Activated CD8-positive, alpha-beta memory T cell treated with anti-CD3 and anti-CD28 coated beads, Interleukin-2, amount 50 U/mL, for 48 hours (primary cell): ENCODE data around the gene GPR108.

ENCODE experiments used
- DNase-seq: peaks from one replicate; pipeline ENCODE4 v3.0.0-alpha.2; 2020

The GPR108 gene

DNA sequence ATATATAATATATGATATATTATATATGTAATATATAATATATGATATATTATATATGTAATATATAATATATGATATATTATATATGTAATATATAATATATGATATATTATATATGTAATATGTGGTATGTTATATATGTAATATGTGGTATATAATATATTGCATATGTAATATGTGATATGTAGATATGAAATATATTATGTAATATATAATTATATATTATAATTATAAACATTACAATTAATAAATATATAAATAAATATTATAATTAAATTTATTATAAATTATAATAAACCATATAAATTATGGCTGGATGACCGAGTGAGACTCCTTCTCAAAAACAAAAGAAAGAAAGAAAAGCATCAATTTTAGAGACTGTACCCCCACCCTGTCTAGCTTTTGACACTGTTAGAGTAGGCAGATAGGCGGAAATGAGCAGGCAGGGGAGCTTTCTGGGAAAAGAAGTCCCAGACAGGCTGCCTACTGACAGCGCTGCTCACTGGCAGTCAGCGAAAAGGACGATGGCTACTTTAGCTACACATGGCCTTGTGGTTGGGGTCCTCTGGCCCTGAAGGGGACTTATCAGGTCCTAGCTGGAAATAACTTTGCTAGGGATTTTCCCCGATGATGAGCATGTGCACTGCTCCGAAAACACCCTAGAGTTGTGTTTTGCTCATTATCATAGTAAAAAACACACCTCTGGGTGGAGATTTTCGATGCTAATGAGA, 36.6 kb downstream of the GPR108 start:
- DNase-seq, result no peak

- no peak for DNase-seq
These were observed 37.4 kb downstream of the GPR108 start for GRCh38 chr19:6699935-6700334.

GRCh38 chr19:6697291-6697690, 40.1 kb downstream of the GPR108 start:
- no peak for DNase-seq

DNA sequence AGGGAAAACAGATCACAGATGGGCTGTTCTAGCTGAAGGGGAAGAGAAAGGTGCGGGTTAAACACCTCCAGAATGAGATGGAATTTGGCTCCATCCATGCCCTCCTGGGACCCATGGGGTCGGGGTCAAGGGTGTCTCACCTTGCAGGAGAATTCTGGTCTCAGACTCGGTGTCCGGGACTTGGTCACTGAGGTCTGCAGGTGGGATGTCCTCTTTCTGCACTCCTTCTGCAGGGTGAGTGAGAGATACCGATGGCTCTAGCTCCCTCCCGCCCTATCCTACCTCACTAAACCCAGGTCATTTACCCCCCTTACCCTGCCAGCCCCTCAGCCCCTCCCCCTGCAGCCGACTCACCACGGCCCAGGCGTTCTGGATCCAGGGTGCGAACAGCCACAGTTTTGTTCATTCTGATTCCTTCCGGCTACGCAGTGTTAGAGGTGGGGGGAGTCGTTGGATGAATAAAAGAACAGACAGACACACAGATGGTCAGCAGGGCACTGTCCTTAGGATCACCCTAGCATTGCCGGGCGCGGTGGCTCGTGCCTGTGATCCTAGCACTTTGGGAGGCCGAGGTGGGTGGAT, 41.0 kb downstream of the GPR108 start:
- DNase-seq, result no peak

- DNase-seq, result no peak
These were observed 43.1 kb downstream of the GPR108 start for GRCh38 chr19:6694147-6694815.

DNA sequence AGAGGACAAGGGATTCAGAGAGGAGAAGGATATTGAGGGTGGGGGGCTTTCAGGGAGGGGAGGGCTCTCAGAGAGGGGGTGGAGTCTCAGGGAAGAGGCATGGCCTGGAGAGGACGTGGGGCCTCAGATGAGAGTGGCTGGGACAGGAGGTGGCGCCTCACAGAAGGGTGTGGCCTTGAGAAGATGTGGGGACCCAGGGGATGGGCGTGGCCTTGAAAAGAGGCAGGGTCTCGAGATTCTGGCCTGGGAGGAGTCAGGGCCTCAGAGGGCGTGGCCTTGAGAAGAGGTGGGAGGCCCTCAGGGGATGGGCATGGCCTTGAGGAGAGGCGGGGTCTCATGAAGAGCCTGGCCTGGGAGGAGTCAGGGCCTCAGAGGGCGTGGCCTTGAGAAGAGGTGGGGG, 43.7 kb downstream of the GPR108 start:
- DNase-seq, result no peak

DNA sequence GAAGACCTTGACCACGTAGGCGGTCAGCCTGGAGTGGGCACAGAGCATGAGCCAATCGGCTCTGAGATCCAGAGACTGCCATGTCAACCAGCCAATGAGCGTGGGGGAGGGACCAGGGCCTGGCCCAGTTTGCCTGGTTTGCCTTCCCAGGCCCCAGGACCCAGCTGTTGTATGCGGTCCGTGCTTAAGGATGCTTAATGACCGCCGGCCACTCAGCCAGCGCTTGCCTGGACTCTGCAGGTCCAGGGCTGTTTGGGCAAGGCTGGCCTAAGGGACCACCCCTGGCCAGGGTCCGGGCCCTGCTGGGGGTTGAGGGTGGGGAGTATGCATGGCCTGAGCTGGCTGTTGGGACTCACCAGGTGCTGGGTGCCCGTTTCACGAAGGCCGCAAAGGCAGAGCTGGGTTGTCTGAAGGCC, 44.3 kb downstream of the GPR108 start:
- no peak for DNase-seq

DNA sequence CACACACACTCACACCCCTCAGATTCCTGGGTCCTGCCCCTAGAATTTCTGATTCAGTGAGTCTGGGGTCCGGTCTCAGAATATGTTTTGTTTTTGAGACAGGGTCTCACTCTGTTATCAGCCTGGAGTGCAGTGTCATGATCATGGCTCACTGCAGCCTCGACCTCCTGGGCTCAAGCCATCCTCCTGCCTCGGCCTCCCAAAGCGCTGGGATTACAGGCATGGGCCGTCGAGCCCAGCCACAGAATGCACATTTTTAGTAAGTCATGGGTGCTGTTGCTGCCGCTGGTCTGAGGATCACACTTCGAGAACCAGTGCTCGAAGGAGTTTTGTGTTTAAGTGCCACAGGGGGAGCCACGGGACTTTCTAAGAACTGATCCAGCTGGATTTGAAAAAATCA, 45.4 kb downstream of the GPR108 start:
- no peak for DNase-seq

DNA sequence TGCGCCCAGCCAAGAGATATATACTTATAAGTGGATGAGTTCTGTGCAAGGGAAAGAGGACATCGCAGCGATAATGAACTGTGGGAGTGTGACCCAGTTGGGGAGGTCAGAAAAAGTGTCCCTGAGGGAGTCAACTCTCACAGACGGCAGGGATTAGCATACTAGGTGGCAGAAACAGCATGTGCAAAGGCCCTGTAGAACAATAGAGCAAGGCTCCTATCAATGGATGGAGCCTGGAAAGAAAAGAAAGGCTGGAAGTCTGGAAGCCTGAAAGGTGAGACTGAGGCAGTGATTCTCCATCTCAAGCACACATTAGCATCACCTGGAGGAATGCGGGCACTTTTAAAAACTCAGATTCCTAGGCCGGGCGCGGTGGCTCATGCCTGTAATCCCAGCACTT, 46.0 kb downstream of the GPR108 start:
- no peak for DNase-seq

DNA sequence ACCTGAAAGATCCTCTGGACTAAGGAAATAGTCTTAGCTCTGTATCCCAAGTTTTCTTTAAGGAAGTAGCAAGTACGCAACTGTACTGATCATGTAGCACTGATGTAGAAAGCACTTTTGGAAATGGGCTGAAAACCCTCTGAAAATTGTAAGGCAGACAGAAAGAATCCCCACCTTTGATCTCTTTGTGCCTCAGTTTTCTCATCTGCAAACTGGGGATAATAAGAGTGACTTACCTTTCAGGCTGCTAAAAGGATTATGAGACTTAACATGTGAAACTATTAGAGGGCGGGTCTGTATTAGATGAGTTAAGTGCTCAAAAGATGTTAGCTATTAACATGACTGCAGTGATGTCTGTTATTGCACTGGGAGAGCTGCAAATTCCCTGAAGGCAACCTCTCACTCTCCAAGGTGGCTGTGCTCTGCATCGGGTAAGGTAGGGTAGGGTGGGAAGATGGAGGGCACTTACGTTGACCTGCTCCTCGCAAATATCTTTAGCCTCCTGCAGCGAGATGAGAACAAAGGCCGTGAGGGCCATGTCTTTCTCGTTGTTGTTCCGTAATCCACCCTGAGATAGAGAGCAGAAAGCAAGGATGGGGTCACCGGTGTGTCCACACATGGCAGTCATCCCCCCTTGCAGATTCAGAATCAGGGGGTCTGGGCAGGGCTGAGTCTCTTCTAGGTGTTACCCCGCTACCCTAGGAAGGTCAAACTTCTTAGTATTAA, 47.1 kb downstream of the GPR108 start:
- no peak for DNase-seq

DNA sequence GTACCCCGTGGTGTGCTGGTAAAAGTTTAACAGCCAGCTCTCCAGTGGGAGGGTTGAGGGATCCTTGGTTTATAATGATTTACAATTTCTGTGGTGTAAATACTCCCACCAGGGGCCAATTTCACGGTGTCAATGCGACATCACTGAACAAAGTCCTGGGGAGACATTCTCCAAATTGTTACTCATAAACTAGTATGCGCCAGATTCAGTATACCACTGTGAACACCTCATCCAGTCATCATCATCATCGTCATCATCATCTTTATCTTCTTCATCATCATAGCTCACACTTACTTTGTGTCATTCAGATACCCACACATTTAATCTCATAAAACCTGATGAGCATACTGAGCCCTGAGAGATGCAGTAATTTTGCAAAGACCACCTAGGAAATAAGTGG, 50.3 kb downstream of the GPR108 start:
- DNase-seq, result no peak

GRCh38 chr19:6686628-6686975, 50.8 kb downstream of the GPR108 start:
- DNase-seq, result no peak

DNA sequence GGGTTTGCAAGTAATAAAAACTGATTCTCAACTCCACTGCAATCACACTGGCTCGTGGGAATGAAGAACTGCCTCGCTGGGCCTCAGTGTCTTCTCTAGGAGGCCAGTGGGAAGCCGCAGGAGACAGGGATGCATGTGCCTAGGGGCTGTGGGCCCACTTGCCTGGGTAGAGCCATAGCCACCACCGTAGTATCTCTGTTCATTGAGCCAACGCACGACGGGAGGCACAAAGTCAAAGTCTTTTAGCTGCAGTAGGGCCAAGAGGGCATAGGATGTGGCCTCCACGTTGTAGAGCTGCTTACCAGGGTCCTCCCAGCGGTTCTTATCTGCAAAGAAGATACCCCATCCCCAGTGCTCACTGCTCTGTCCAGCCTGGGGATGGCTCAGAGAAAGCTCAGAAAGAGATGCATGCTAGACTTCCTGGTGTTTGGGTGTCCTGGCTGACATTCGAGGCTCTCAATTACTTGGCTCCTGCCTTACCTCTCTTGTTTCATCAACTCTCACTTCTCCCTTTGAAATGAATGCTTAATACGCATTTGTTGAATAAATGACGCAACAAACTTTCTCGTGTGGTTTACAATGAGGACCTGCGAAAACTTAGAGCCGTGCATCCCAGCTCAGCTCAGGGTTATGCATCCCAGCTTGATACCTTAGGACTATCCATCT, 51.3 kb downstream of the GPR108 start:
- DNase-seq, result no peak

GRCh38 chr19:6685482-6685881, 51.9 kb downstream of the GPR108 start:
- DNase-seq, result no peak

DNA sequence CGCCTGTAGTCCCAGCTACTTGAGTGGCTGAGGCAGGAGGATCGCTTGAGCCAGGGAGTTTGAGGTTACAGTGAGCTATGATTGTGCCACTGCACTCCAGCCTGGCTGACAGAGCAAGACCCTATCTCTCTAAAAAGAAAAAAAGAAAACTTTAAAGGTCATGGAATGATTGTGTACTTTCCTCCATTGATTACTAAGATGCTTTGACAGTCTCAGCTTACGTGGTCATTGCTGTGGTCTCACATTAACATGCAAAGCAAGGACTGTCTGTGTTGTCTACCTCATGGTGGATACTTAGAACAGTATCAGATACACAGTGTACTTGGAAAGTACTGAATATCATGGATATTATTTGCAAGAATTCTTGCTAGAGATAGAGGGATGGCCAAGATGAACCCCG, 53.4 kb downstream of the GPR108 start:
- no peak for DNase-seq

GRCh38 chr19:6682607-6683128, 54.7 kb downstream of the GPR108 start:
- no peak for DNase-seq

GRCh38 chr19:6680141-6680540, 57.2 kb downstream of the GPR108 start:
- DNase-seq, result no peak
